Keratinocyte (primary cell): ENCODE measurements around the gene SLITRK5. TPM values are rescaled to one million over a fixed set of nuclear protein-coding genes. Genes with fewer than 3 reads are reported as not detected.

Source experiments
- DNase-seq: peaks from one replicate; pipeline ENCODE4 v3.0.0-alpha.2; 2011; ENCODE audit warnings: low read depth, missing footprints, low spot score
- FAIRE-seq: peaks from 2 replicates; lab custom pipeline; 2011; peaks lifted over from hg19 to GRCh38; lab: Jason Lieb, UNC
- H2AFZ ChIP-seq: 2 replicates; pipeline ENCODE4 v1.6.0; 2012; ENCODE audit warnings: low read length, control low read depth, inconsistent platforms; ENCODE audit not compliant: control insufficient read depth
- H3K27ac ChIP-seq: 2 replicates; pipeline ENCODE4 v1.5.1; 2011; ENCODE audit warnings: low read length; ENCODE audit not compliant: control insufficient read depth, insufficient read depth
- H3K27me3 ChIP-seq: 3 replicates; pipeline ENCODE4 v1.6.0; 2011; ENCODE audit warnings: low read length; ENCODE audit not compliant: control insufficient read depth, insufficient read depth; ENCODE audit errors: extremely low read depth
- H3K36me3 ChIP-seq, 2 experiments: 2 replicates in 1 of 2; 3 replicates in 1 of 2; pipeline ENCODE4 v1.5.1; 2011; ENCODE audit warnings: low read length in 2 of 2, mild to moderate bottlenecking in 1 of 2; ENCODE audit not compliant: control insufficient read depth in 2 of 2, insufficient read depth in 2 of 2; ENCODE audit errors: extremely low read depth in 1 of 2
- H3K4me1 ChIP-seq: 3 replicates; pipeline ENCODE4 v1.5.1; 2011; ENCODE audit warnings: low read length; ENCODE audit not compliant: control insufficient read depth, insufficient read depth; ENCODE audit errors: extremely low read depth
- H3K4me2 ChIP-seq: 3 replicates; pipeline ENCODE4 v1.6.0; 2011; ENCODE audit warnings: low read depth, low read length; ENCODE audit not compliant: control insufficient read depth, insufficient read depth; ENCODE audit errors: extremely low read depth
- H3K4me3 ChIP-seq, 3 experiments: fragments of 200-600 bp in 1 of 3; sonication (generic) in 1 of 3; 2 replicates in 2 of 3; 3 replicates in 1 of 3; pipeline ENCODE4 v1.5.1; 2011 to 2016; ENCODE audit warnings: low read length in 3 of 3, mild to moderate bottlenecking in 3 of 3, control low read depth in 2 of 3, inconsistent platforms in 1 of 3, low read depth in 1 of 3, mixed read lengths in 1 of 3, mixed run types in 1 of 3, moderate library complexity in 1 of 3; ENCODE audit not compliant: control insufficient read depth in 2 of 3, insufficient read depth in 2 of 3; ENCODE audit errors: extremely low read depth in 1 of 3
- H3K79me2 ChIP-seq: 2 replicates; pipeline ENCODE4 v1.6.0; 2012; ENCODE audit warnings: low read length; ENCODE audit not compliant: control insufficient read depth, insufficient read depth
- H3K9ac ChIP-seq: 3 replicates; pipeline ENCODE4 v1.6.0; 2011; ENCODE audit warnings: low read length; ENCODE audit not compliant: control insufficient read depth, insufficient read depth; ENCODE audit errors: extremely low read depth
- H3K9me1 ChIP-seq: 3 replicates; pipeline ENCODE4 v1.6.0; 2011; ENCODE audit warnings: low read length; ENCODE audit not compliant: control insufficient read depth, insufficient read depth; ENCODE audit errors: extremely low read depth
- H3K9me3 ChIP-seq: 2 replicates; pipeline ENCODE4 v1.5.1; 2012; ENCODE audit warnings: low read depth, low read length; ENCODE audit not compliant: control insufficient read depth
- H4K20me1 ChIP-seq: 3 replicates; pipeline ENCODE4 v1.6.0; 2011; ENCODE audit warnings: low read length; ENCODE audit not compliant: control insufficient read depth, insufficient read depth; ENCODE audit errors: extremely low read depth
- EZH2 ChIP-seq: IDR thresholded peaks from one replicate; pipeline ENCODE4 v1.6.1; 2012; ENCODE audit warnings: inconsistent platforms, mild to moderate bottlenecking, low read length, moderate library complexity
- dilution Hi-C: fragments of 300-500 bp; cut with MboI; formaldehyde crosslinking; loops from one replicate; pipeline ENCODE4 v1.7.0; 2020; ENCODE audit warnings: low sequenced_read_pairs; ENCODE audit not compliant: extremely low pct_ligation_motif_present
- polyA plus RNA-seq, 5 experiments: library from polyadenylated mRNA; depleted of rRNA in 3 of 5; stranded (reverse) in 3 of 5; stranded (forward) in 1 of 5; unstranded in 1 of 5; fragments of >200 nt; gene quantifications; 1 replicate in 1 of 5; 2 replicates in 3 of 5; 3 replicates in 1 of 5; pipeline versions ENCODE4 v1.2.1 to v1.2.3, GENCODE V29; 2011 to 2012; ENCODE audit warnings: missing spikeins in 2 of 5, low read depth in 1 of 5, low replicate concordance in 1 of 5
- TF ChIP-seq, protein P1 (sequence below), 3 experiments: IDR thresholded peaks in 1 of 3; conservative IDR thresholded peaks in 1 of 3; optimal IDR thresholded peaks in 1 of 3; 2 replicates in 2 of 3; 3 replicates in 1 of 3; pipeline versions ENCODE3 to v1.5.1; 2011; ENCODE audit warnings: low read length in 3 of 3, mild to moderate bottlenecking in 3 of 3, moderate library complexity in 2 of 3, control low read depth in 1 of 3, inconsistent platforms in 1 of 3; ENCODE audit not compliant: insufficient read depth in 2 of 3; ENCODE audit errors: extremely low read depth in 1 of 3

The SLITRK5 gene
- polyA plus RNA-seq, 1 donor (not counting 4 experiments of a cell fraction or from before 2014, with no cell fraction given) = 0.01 TPM

GRCh38 chr13:87656306-87656705 lies 14.9 kb upstream of the SLITRK5 start:
- H3K4me3 ChIP-seq = no peak overlapping the region
- H3K27ac ChIP-seq = no peak overlapping the region
- no peaks in the 10 kb centered on the region for H3K79me2 ChIP-seq
- H3K4me1 ChIP-seq = no peaks in the 10 kb centered on the region
- H3K9ac ChIP-seq = no peak overlapping the region
- H3K4me2 ChIP-seq = no peak overlapping the region
- H3K9me3 ChIP-seq = no peaks in the 10 kb centered on the region
- TF ChIP-seq EZH2 = no peak
- TF ChIP-seq, protein P1, sequence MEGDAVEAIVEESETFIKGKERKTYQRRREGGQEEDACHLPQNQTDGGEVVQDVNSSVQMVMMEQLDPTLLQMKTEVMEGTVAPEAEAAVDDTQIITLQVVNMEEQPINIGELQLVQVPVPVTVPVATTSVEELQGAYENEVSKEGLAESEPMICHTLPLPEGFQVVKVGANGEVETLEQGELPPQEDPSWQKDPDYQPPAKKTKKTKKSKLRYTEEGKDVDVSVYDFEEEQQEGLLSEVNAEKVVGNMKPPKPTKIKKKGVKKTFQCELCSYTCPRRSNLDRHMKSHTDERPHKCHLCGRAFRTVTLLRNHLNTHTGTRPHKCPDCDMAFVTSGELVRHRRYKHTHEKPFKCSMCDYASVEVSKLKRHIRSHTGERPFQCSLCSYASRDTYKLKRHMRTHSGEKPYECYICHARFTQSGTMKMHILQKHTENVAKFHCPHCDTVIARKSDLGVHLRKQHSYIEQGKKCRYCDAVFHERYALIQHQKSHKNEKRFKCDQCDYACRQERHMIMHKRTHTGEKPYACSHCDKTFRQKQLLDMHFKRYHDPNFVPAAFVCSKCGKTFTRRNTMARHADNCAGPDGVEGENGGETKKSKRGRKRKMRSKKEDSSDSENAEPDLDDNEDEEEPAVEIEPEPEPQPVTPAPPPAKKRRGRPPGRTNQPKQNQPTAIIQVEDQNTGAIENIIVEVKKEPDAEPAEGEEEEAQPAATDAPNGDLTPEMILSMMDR (optimal IDR thresholded peaks at IDR 0.05 in 1 of 3, IDR thresholded peaks at IDR 0.05 in 1 of 3, conservative IDR thresholded peaks at IDR 0.05 in 1 of 3; ENCODE audit: extremely low read depth in 1 of 3, insufficient read depth in 2 of 3, low read length in 3 of 3) = no peak
- no peak overlapping the region for H2AFZ ChIP-seq
- H3K9me1 ChIP-seq = no peaks in the 10 kb centered on the region
- no peak for FAIRE-seq
- no peaks in the 10 kb centered on the region for H3K27me3 ChIP-seq
- DNase-seq = no peak
- no peaks in the 10 kb centered on the region for H4K20me1 ChIP-seq
- no peaks in the 10 kb centered on the region for H3K36me3 ChIP-seq
- dilution Hi-C loops = no loop called here

GRCh38 chr13:87661471-87661870 lies 9.7 kb upstream of the SLITRK5 start:
- H3K4me2 ChIP-seq = no peak overlapping the region
- no peak overlapping the region for H3K4me3 ChIP-seq
- H3K9ac ChIP-seq = no peak overlapping the region
- no peak for TF ChIP-seq EZH2
- TF ChIP-seq, protein P1 (optimal IDR thresholded peaks at IDR 0.05 in 1 of 3, IDR thresholded peaks at IDR 0.05 in 1 of 3, conservative IDR thresholded peaks at IDR 0.05 in 1 of 3; ENCODE audit: extremely low read depth in 1 of 3, insufficient read depth in 2 of 3, low read length in 3 of 3) = no peak
- H4K20me1 ChIP-seq = no peaks in the 10 kb centered on the region
- no peak overlapping the region for H3K27ac ChIP-seq
- FAIRE-seq (no peak), DNase-seq (no peak)
- H3K9me1 ChIP-seq = no peaks in the 10 kb centered on the region
- no peaks in the 10 kb centered on the region for H3K4me1 ChIP-seq
- H3K36me3 ChIP-seq = no peaks in the 10 kb centered on the region
- dilution Hi-C loops = no loop called here
- no peak overlapping the region for H2AFZ ChIP-seq
- no peaks in the 10 kb centered on the region for H3K79me2 ChIP-seq
- H3K27me3 ChIP-seq = no peaks in the 10 kb centered on the region
- no peaks in the 10 kb centered on the region for H3K9me3 ChIP-seq
